ENCODE results near the gene BBIP1.

Gene BBIP1

GRCh38 chr10:110946496-110946895 is 27.5 kb upstream of the BBIP1 start:
- no peak overlapping the region for H3K4me3 Mint-ChIP-seq
- peaks cover 29 to 62% of the 10 kb centered on the region in 2 donors for H3K4me1 Mint-ChIP-seq (ENCODE audit: low read depth in 2 of 2)
- DNase-seq (no peak), ATAC-seq (replicated peaks) (no peak)
- peaks cover 0 to 4% of the 10 kb centered on the region in 2 donors for H3K9me3 Mint-ChIP-seq
- peaks cover 20% of the 10 kb centered on the region for H3K36me3 Mint-ChIP-seq (ENCODE audit: insufficient read depth)
- H3K27me3 Mint-ChIP-seq: no peaks in the 10 kb centered on the region
- no peak overlapping the region for H3K27ac Mint-ChIP-seq

- DNase-seq: no peak
- no peak overlapping the region for H3K27ac Mint-ChIP-seq
- no peak overlapping the region for H3K4me3 Mint-ChIP-seq
- peaks cover 0 to 4% of the 10 kb centered on the region in 2 donors for H3K9me3 Mint-ChIP-seq
- H3K36me3 Mint-ChIP-seq (ENCODE audit: insufficient read depth): peaks cover 26% of the 10 kb centered on the region
- peaks cover 32 to 56% of the 10 kb centered on the region in 2 donors for H3K4me1 Mint-ChIP-seq (ENCODE audit: low read depth in 2 of 2)
- no peak for ATAC-seq (replicated peaks)
- H3K27me3 Mint-ChIP-seq: no peaks in the 10 kb centered on the region
These were observed 25.9 kb upstream of the BBIP1 start for GRCh38 chr10:110944792-110945396.

- no peak for DNase-seq
- peaks cover 22% of the 10 kb centered on the region for H3K36me3 Mint-ChIP-seq (ENCODE audit: insufficient read depth)
- no peak overlapping the region for H3K4me3 Mint-ChIP-seq
- peaks cover 0 to 4% of the 10 kb centered on the region in 2 donors for H3K9me3 Mint-ChIP-seq
- no peaks in the 10 kb centered on the region for H3K27me3 Mint-ChIP-seq
- no peak overlapping the region for H3K27ac Mint-ChIP-seq
- peaks cover 12 to 31% of the 10 kb centered on the region in 2 donors for H3K4me1 Mint-ChIP-seq (ENCODE audit: low read depth in 2 of 2)
- no peak for ATAC-seq (replicated peaks)
These were observed 20.4 kb upstream of the BBIP1 start for GRCh38 chr10:110939419-110939818.

GRCh38 chr10:110936757-110937156 is 17.8 kb upstream of the BBIP1 start:
- Mint-ChIP-seq H3K4me3 (no peak overlapping the region), H3K9me3 (no peaks in the 10 kb centered on the region), H3K4me1 (ENCODE audit: low read depth in 2 of 2) (peaks cover 14 to 24% of the 10 kb centered on the region in 2 donors), H3K27ac (no peak overlapping the region), H3K36me3 (ENCODE audit: insufficient read depth) (peaks cover 20% of the 10 kb centered on the region), H3K27me3 (no peaks in the 10 kb centered on the region)
- ATAC-seq (replicated peaks) (no peak), DNase-seq (no peak)

GRCh38 chr10:110932505-110933180 is 13.7 kb upstream of the BBIP1 start:
- Mint-ChIP-seq H3K36me3 (ENCODE audit: insufficient read depth) (peaks cover 8% of the 10 kb centered on the region), H3K4me1 (ENCODE audit: low read depth in 2 of 2) (peaks cover 13 to 28% of the 10 kb centered on the region in 2 donors), H3K27ac (no peak overlapping the region), H3K9me3 (no peaks in the 10 kb centered on the region), H3K4me3 (no peak overlapping the region), H3K27me3 (no peaks in the 10 kb centered on the region)
- no peak for DNase-seq
- ATAC-seq (replicated peaks): no peak

GRCh38 chr10:110931769-110932381 is 12.9 kb upstream of the BBIP1 start:
- DNase-seq (no peak), ATAC-seq (replicated peaks) (no peak)
- no peak overlapping the region for H3K4me3 Mint-ChIP-seq
- no peaks in the 10 kb centered on the region for H3K27me3 Mint-ChIP-seq
- peaks cover 6% of the 10 kb centered on the region for H3K36me3 Mint-ChIP-seq (ENCODE audit: insufficient read depth)
- H3K4me1 Mint-ChIP-seq (ENCODE audit: low read depth in 2 of 2): peaks cover 7 to 23% of the 10 kb centered on the region in 2 donors
- H3K9me3 Mint-ChIP-seq: no peaks in the 10 kb centered on the region
- no peak overlapping the region for H3K27ac Mint-ChIP-seq

GRCh38 chr10:110927461-110927860 is 8.5 kb upstream of the BBIP1 start:
- ATAC-seq (replicated peaks) (no peak), DNase-seq (no peak)
- H3K27ac Mint-ChIP-seq: no peak overlapping the region
- no peaks in the 10 kb centered on the region for H3K9me3 Mint-ChIP-seq
- H3K36me3 Mint-ChIP-seq (ENCODE audit: insufficient read depth): no peaks in the 10 kb centered on the region
- H3K4me3 Mint-ChIP-seq: no peak overlapping the region
- no peaks in the 10 kb centered on the region for H3K27me3 Mint-ChIP-seq
- peaks cover 19 to 33% of the 10 kb centered on the region in 2 donors for H3K4me1 Mint-ChIP-seq (ENCODE audit: low read depth in 2 of 2)

- no peak overlapping the region for H3K4me3 Mint-ChIP-seq
- no peaks in the 10 kb centered on the region for H3K27me3 Mint-ChIP-seq
- ATAC-seq (replicated peaks): no peak
- H3K4me1 Mint-ChIP-seq (ENCODE audit: low read depth in 2 of 2): peaks cover 25 to 39% of the 10 kb centered on the region in 2 donors
- H3K27ac Mint-ChIP-seq: no peak overlapping the region
- no peak for DNase-seq
- H3K36me3 Mint-ChIP-seq (ENCODE audit: insufficient read depth): peaks cover 13% of the 10 kb centered on the region
- H3K9me3 Mint-ChIP-seq: no peaks in the 10 kb centered on the region
These were observed 5.0 kb upstream of the BBIP1 start for GRCh38 chr10:110923856-110924493.

GRCh38 chr10:110919971-110920881 is 1.2 kb upstream of the BBIP1 start:
- DNase-seq (peak in 1 of 3 experiments; percentile 21), ATAC-seq (replicated peaks) (no peak)
- Mint-ChIP-seq H3K9me3 (no peaks in the 10 kb centered on the region), H3K27me3 (no peaks in the 10 kb centered on the region), H3K27ac (peak overlapping the region; percentile 99 to 100), H3K4me1 (ENCODE audit: low read depth in 2 of 2) (peaks cover 30 to 48% of the 10 kb centered on the region in 2 donors), H3K4me3 (peak overlapping the region; percentile 86 to 99), H3K36me3 (ENCODE audit: insufficient read depth) (peaks cover 34% of the 10 kb centered on the region)

- Mint-ChIP-seq H3K36me3 (ENCODE audit: insufficient read depth) (peaks cover 36% of the 10 kb centered on the region), H3K4me3 (peak within 1 kb of the TSS; percentile 86 to 99), H3K27ac (peak within 1 kb of the TSS; percentile 99 to 100), H3K27me3 (no peaks in the 10 kb centered on the region), H3K4me1 (ENCODE audit: low read depth in 2 of 2) (peaks cover 30 to 47% of the 10 kb centered on the region in 2 donors), H3K9me3 (no peaks in the 10 kb centered on the region)
- ATAC-seq (replicated peaks): peak; percentile 51
- DNase-seq: peak; percentile 94 to 98 (median 96)
These were observed 460 bp upstream of the BBIP1 start, which contains the start of gene SHOC2 for GRCh38 chr10:110919349-110919931. SHOC2 (plus strand) TSS chr10:110919604; CDS start chr10:110964359, 44,755 bp downstream.

GRCh38 chr10:110918269-110918642 is 724 bp downstream of the BBIP1 start:
- H3K27ac Mint-ChIP-seq: peak overlapping the region; percentile 99 to 100
- peaks cover 23 to 39% of the 10 kb centered on the region in 2 donors for H3K4me1 Mint-ChIP-seq (ENCODE audit: low read depth in 2 of 2)
- DNase-seq (peak in 2 of 3 experiments; percentile 79 to 80), ATAC-seq (replicated peaks) (no peak)
- H3K4me3 Mint-ChIP-seq: peak overlapping the region; percentile 86 to 99
- H3K27me3 Mint-ChIP-seq: no peaks in the 10 kb centered on the region
- peaks cover 36% of the 10 kb centered on the region for H3K36me3 Mint-ChIP-seq (ENCODE audit: insufficient read depth)
- no peaks in the 10 kb centered on the region for H3K9me3 Mint-ChIP-seq

GRCh38 chr10:110916554-110917346 is 2.2 kb downstream of the BBIP1 start:
- Mint-ChIP-seq H3K9me3 (no peaks in the 10 kb centered on the region), H3K4me1 (ENCODE audit: low read depth in 2 of 2) (peaks cover 23 to 31% of the 10 kb centered on the region in 2 donors), H3K27ac (no peak overlapping the region), H3K27me3 (no peaks in the 10 kb centered on the region), H3K4me3 (peak overlapping the region; percentile 86 to 99), H3K36me3 (ENCODE audit: insufficient read depth) (peaks cover 36% of the 10 kb centered on the region)
- no peak for ATAC-seq (replicated peaks)
- DNase-seq: no peak
